Activated naive CD8-positive, alpha-beta T cell treated with anti-CD3 and anti-CD28 coated beads for 36 hours (primary cell): Measurements from ENCODE around the gene SERTAD2. TPM values are rescaled to one million over a fixed set of nuclear protein-coding genes. Genes with fewer than 3 reads are reported as not detected.

ENCODE experiments used
- DNase-seq: peaks from one replicate; pipeline ENCODE4 v3.0.0; 2021
- H3K27ac Mint-ChIP-seq: one replicate; pipeline ENCODE4 v1.8.0; 2022; ENCODE audit warnings: mild to moderate bottlenecking, moderate library complexity, mixed read lengths
- H3K27me3 Mint-ChIP-seq: one replicate; pipeline ENCODE4 v1.8.0; 2022; ENCODE audit warnings: mild to moderate bottlenecking, mixed read lengths
- H3K36me3 Mint-ChIP-seq: one replicate; pipeline ENCODE4 v1.8.0; 2021; ENCODE audit warnings: mild to moderate bottlenecking, mixed read lengths
- H3K4me1 Mint-ChIP-seq: one replicate; pipeline ENCODE4 v1.8.0; 2021; ENCODE audit warnings: mixed read lengths
- H3K4me3 Mint-ChIP-seq: one replicate; pipeline ENCODE4 v1.8.0; 2022; ENCODE audit warnings: mild to moderate bottlenecking, moderate library complexity, mixed read lengths
- H3K9me3 Mint-ChIP-seq: one replicate; pipeline ENCODE4 v1.8.0; 2022; ENCODE audit warnings: mixed read lengths
- total RNA-seq, 2 experiments: library from RNA; stranded (reverse); gene quantifications; one replicate each; pipeline ENCODE4 v1.2.3, GENCODE V29; 2021

Gene SERTAD2
- total RNA-seq, 2 experiments from 2014 or later: 22.7 to 23.3 TPM

DNA sequence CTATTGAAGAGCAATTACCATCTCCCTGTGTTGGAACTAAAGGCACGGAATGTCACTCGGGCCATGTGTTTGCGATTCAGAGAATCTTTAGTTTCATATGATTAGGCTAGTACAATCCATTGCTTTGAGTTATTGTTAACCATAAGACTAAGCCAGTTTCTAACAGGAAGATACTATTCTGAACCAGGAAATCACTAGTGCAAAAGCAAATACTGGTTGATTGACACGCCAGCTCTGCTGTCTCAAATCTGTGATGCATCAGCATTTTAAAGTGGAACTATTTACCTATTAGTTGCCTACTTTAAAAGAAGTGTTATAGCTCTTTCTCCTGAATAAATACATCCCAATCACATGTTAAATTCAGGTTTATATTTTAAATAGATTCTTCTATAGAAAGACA lies 67.7 kb downstream of the SERTAD2 start:
- Mint-ChIP-seq H3K27ac (no peak overlapping the region), H3K36me3 (peaks cover 12% of the 10 kb centered on the region), H3K9me3 (no peaks in the 10 kb centered on the region), H3K27me3 (no peaks in the 10 kb centered on the region), H3K4me1 (peaks cover 8% of the 10 kb centered on the region), H3K4me3 (no peak overlapping the region)
- DNase-seq: no peak

GRCh38 chr2:64582774-64583340 lies 70.9 kb downstream of the SERTAD2 start:
- Mint-ChIP-seq H3K4me3 (no peak overlapping the region), H3K4me1 (peaks cover 7% of the 10 kb centered on the region), H3K9me3 (no peaks in the 10 kb centered on the region), H3K27me3 (no peaks in the 10 kb centered on the region), H3K27ac (no peak overlapping the region), H3K36me3 (peaks cover 5% of the 10 kb centered on the region)
- no peak for DNase-seq

- no peak overlapping the region for H3K27ac Mint-ChIP-seq
- H3K27me3 Mint-ChIP-seq: no peaks in the 10 kb centered on the region
Observed at GRCh38 chr2:64581777-64582539, 71.8 kb downstream of the SERTAD2 start.

More at GRCh38 chr2:64581777-64582539, 71.8 kb downstream of the SERTAD2 start:
- H3K36me3 Mint-ChIP-seq: peaks cover 8% of the 10 kb centered on the region
- no peak for DNase-seq
- H3K4me1 Mint-ChIP-seq: peaks cover 6% of the 10 kb centered on the region
- no peak overlapping the region for H3K4me3 Mint-ChIP-seq
- no peaks in the 10 kb centered on the region for H3K9me3 Mint-ChIP-seq

Other genes starting within 250 kb of the SERTAD2 start
- gene LGALSL, start 199.8 kb downstream of the SERTAD2 start, total RNA-seq: 1 to 10 TPM; 4.0 to 4.1 TPM
- gene AFTPH, start 129.6 kb downstream of the SERTAD2 start, total RNA-seq: 10 to 100 TPM; 36.5 to 36.7 TPM